HG03342 (cell line): Measurements from ENCODE around the gene ARF3.

ENCODE experiments used
- ATAC-seq: cut with Tn5 transposase; IDR thresholded peaks from one replicate; pipeline ENCODE4 v1.9.1; 2021; ENCODE audit warnings: mild to moderate bottlenecking, moderate library complexity; ENCODE audit not compliant: unreplicated experiment

The ARF3 gene

DNA sequence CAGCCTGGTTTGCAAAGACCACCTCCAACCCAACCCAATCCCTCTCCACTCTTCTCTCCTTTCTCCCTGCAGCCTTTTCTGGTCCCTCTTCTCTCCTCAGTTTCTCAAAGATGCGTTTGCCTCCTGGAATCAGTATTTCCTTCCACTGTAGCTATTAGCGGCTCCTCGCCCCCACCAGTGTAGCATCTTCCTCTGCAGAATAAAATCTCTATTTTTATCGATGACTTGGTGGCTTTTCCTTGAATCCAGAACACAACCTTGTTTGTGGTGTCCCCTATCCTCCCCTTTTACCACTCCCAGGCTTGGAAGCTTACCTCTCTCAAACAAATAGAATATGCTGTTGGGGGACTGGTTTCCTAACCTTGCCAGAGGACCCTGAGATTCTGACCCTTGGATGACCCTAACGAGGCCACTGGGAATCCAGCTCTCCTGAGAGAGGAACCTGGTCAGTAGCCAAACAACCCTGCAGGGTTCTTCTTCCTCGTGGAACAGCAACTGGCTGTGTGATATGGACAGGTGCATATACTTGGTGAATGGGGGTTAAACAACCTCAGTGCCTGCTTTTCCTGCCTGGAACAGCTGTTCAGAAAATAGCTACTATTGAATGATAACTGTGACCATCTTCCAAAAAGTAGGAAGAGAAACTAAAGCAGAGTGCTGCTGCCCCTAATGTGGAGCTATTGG is 25.3 kb upstream of the ARF3 start:
- no peak for ATAC-seq

DNA sequence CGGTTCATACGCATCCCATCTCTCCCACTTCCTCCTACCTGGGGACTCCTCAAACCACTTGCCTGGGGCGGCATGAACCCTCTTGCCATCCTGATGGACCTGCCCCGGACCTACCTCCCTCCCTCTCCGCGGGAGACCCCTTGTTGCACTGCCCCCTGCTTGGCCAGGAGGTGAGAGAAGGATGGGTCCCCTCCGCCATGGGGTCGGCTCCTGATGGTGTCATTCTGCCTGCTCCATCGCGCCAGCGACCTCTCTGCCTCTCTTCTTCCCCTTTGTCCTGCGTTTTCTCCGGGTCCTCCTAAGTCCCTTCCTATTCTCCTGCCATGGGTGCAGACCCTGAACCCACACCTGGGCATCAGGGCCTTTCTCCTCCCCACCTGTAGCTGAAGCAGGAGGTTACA is 24.5 kb upstream of the ARF3 start:
- no peak for ATAC-seq

DNA sequence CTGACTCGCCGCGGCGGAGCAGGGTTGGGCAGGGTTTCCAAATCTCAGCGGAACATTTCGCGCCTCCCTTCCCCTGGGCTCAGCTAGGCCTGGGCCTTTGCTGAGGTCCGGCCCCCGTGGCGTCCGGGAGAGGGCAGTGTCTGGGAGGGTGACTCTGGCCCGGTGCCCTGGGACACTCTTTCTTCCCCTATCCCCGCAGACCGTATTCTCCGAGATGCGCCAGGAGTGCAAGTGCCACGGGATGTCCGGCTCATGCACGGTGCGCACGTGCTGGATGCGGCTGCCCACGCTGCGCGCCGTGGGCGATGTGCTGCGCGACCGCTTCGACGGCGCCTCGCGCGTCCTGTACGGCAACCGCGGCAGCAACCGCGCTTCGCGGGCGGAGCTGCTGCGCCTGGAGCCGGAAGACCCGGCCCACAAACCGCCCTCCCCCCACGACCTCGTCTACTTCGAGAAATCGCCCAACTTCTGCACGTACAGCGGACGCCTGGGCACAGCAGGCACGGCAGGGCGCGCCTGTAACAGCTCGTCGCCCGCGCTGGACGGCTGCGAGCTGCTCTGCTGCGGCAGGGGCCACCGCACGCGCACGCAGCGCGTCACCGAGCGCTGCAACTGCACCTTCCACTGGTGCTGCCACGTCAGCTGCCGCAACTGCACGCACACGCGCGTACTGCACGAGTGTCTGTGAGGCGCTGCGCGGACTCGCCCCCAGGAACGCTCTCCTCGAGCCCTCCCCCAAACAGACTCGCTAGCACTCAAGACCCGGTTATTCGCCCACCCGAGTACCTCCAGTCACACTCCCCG is 23.9 kb upstream of the ARF3 start:
- ATAC-seq = no peak

DNA sequence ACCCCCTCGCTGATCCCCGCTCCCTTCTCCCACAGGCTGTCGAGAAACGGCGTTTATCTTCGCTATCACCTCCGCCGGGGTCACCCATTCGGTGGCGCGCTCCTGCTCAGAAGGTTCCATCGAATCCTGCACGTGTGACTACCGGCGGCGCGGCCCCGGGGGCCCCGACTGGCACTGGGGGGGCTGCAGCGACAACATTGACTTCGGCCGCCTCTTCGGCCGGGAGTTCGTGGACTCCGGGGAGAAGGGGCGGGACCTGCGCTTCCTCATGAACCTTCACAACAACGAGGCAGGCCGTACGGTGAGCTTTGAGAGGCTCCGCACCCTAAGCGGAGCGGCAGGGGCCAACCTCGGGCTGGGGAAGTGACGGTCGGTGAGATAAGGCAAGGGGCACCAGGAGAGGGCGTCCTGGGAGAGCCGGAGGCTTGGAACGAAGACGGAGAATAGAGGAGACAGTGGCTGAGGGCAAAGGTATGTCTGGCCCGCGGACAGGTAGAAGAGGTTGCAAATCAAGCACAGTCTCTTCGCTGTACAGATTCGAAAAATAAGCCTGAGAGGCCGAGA is 23.2 kb upstream of the ARF3 start:
- no peak for ATAC-seq

DNA sequence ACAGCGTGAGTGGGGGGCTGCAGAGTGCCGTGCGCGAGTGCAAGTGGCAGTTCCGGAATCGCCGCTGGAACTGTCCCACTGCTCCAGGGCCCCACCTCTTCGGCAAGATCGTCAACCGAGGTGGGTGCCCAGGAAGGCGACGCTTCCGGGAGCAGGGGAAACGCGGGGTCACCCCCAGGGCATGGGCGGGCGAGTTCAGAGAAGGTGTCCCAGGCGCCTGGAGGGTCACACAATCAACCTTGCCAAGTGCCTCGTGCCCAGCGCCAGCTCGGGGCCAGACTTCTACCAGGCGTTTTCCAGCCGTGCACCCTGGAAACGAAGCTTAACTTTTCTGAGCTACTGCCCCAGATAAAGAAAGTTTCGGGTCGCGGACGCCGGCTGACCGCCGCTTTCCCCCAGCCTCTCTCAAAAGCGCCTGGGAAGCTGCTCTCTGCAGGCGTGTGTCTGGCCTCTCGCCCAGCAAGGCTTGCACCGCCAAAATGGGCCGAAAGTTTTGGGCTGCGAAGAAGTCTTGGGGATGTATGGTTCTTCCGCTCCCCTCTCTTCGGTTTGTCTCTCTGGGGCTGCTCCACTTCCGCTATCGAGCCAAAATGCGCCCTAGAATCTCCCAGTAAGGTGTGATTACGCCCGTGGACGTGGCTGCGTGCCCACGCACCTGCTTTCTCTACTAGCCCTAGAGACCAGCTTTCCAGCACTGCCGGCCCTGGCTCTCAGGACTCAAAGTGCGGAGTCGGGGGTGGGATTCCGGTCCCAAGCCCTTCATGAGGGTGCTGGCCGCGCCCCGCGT is 22.5 kb upstream of the ARF3 start:
- ATAC-seq = no peak

DNA sequence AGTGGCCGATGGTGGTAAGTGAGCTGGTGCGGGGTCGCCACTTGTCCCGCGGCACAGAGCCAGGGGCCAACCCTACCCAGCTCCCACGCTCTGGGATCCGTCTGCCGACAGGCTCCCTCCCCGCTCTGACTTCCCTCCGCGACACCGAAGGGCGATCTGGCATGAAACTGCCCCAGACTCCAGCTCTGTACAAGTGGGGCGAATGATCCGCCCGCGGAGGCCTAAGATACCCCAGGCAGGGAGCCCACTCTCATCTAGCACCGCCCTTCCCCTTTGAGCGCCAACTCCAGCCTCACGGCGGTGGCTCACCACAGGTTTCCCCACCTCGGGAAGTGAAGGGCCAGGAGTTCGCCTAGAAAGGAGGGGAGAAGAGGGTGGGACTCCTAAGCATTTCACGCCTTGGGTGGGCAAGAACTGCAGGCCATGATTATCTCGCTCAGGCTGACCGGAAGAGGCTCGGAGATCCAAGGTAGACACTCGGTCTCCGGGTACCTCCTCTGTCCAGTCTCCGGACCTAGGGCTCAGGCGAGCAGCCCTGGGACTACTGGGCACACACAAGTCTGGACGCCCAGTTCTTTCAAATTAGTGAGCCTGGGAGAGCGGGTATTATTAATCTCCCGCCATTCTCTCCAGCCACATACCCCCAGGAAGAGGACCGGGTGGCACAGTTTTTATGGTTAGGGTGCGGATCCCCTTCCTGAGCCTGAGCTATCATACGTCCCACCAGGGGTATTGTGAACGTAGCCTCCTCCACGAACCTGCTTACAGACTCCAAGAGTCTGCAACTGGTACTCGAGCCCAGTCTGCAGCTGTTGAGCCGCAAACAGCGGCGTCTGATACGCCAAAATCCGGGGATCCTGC is 21.7 kb upstream of the ARF3 start:
- ATAC-seq = no peak

DNA sequence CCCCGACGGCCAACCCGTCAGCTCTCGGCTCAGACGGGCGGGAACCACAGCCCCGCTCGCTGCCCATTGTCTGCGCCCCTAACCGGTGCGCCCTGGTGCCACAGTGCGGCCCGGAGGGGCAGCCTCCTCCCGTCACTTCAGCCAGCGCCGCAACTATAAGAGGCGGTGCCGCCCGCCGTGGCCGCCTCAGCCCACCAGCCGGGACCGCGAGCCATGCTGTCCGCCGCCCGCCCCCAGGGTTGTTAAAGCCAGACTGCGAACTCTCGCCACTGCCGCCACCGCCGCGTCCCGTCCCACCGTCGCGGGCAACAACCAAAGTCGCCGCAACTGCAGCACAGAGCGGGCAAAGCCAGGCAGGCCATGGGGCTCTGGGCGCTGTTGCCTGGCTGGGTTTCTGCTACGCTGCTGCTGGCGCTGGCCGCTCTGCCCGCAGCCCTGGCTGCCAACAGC is 21.0 kb upstream of the ARF3 start, which contains the start of gene WNT1:
WNT1 (plus strand) TSS at position 32 of the 450 bp plus-strand sequence; CDS start at position 361, 329 bp downstream.
- ATAC-seq = peak; percentile 13

DNA sequence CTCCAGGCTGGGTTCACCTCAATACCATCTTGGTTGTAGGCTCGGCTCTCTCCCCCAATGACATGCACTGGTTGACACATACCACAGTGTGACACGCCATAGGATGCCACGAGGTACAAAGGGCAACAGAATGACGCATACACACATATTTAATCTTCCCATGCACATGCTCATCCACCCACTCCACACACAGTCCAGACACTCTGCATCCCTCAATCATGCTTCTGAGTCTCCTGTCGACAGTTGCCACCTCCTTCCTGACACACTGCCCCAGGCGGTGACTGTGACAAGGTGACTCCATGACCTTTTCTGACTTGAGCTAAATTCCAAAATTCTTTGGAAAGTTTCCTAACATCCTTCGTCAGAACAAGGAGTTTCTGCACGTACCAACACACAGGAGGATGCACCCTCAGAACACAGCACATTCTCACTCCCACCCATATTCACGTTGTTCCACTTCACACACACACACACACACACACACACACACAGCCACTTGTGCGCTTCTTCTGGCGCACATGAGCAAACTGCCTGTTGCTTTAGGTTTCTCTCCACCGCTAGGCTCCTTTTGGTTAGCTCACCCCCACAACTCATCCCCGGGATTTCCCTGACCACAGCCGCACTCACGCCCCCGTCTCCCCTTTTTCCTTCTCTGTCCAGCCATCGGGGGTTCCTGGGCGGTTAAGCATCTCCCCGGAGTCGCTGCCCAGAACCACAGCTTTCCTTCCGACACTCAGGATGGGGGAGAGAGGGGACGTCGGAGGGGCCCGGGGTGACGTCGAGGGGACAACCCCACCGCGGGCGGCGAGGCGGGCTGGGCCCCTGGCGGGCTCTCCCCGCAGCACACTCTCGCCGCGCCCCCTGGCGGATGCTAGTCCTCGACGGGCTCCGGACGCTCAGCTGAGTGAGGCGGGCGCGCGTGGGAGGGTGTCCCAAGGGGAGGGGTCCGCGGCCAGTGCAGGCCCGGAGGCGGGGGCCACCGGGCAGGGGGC is 20.3 kb upstream of the ARF3 start:
- peak; percentile 60 for ATAC-seq

DNA sequence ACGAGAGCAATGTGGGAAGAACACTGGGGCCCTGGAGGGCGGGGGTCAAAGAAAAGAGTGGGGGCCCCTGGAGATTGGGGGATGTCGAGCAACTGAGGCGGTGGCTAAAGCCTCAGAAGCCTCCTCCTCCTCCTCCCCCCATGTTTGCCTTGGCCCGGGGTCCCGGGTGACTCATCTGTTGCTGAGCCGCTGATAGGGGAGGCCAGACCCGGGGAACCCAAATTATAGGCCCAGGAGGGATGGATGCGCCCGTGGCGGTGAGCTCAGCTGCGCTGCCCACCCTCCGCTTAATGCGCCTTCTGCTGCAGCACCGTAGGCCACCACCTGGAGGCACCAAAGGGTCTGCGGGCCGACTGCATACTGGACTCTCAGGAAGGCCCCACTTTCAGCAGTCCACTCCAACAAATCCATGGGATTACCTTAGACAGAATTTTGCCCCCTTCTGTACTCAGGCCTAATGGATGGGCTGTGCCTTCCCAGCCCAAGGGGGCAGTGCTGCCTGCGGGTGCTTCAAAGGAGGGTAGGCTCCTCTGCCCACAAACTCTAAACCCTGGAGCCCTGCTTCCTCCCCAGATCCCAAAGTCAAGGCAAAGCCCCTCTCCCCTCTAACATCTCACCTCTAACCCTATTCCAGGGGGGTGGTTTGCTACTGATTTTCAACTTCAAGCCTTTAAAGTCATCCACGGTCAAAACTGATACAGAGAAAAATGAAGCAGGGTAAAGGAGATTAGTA is 16.8 kb upstream of the ARF3 start:
- no peak for ATAC-seq

DNA sequence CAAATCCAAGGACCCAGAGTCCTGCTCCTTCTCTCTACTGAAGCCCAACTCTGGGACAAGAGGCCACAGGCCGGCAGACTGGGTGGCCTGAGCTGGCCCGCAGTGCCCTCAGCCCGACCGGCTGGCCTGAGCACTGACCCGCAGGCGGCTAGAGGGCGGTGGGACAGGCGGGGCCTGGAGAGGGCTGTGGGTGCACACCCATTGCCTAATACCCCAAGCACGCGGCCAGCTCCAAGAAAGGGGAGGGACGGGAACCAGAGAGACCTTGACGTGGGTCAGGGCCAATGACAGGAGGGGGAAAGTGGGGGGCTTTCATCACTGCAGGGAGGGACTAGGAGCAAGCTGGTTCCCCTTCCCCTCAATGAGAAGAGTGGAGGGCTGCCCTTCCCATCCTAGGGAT is 16.2 kb upstream of the ARF3 start:
- ATAC-seq = no peak

DNA sequence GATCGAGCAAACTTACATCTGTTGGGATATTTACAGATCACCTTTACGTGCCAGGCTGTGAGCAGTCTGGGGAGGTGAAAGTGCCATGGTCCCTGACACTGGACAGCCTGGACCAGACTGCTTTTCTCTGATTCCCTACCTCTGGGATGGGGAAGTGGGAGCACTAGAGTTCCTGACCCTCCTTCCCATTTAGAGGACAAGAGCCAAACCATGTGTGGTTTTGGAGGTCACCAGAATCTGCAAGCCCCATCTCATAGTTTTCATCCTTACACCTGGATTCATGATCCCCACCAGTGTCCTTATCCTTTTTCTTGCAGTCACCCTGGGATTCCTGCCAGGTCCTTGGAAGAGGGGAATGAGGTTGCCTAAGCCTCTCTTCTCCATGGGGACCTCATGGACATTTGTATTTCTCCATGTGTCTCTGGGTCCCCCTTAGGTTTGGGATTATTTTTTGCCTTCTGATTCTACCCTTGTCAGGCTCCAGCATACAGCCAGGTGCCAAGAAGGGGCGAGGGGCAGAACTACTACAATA is 15.7 kb upstream of the ARF3 start:
- no peak for ATAC-seq

DNA sequence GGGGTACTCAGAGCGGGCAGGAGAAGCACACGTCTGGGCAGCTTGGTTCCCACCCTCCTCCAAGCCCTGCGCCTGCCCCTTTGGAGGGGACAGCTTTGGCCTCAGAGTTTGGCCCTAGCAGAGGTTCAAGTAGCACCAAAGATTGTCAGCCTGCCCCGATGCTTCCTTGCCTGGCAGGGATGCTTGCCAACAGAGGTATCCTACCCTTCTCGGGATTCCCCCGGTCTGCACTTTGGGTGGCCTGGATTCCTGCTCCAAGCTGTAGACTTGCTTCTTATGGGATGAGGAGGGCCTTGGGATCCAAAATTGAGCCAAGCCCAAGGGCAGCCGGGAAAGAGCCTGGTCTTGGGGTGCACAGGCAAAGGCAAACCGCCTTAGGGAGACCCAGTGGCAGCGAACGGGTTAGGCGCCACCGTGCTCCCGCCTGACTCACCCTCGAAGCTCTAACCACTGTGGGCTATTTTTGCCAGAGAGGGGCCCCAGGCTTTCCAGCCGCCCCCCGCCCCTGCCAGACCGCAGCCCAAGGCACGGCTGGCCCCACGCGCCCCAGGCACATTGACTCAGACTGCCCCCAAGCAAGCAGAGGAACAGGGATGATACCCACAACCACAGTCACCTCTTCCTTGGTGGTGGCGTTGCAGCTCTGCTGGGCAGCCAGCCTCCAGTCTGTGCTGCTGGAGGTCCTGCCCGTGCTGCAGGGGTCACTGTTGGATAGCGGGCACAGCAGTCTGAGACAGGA is 15.1 kb upstream of the ARF3 start:
- no peak for ATAC-seq

DNA sequence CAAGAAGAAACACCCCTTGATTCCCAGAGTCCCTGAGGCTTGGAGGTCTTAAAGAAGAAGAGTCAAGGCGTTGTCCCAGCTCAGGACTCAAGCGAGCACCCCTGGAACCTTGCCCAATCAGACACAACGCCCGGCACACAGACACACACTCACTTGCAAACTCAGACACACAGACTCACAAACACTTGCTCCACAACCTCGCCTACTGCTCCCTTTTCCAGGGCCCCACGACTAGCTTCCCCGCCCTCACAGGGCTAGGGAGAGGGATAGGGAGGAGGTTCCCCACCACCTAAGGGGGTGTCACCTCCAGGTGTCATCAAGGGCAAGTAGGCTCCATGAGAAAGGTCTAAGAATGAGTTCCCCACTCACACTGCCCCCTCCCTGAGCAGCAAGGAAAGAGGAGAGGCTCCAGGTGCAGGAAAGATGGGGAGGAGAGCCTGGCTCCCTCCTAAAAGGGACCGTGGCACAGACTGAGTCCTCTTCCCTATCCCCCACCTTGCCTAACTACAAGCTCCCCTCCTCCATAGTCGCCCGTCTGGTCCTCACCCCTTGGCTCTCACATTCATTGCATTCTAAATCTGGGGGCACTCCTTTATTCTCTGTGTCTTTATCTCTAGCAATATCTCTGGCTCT is 13.5 kb upstream of the ARF3 start:
- ATAC-seq = no peak

DNA sequence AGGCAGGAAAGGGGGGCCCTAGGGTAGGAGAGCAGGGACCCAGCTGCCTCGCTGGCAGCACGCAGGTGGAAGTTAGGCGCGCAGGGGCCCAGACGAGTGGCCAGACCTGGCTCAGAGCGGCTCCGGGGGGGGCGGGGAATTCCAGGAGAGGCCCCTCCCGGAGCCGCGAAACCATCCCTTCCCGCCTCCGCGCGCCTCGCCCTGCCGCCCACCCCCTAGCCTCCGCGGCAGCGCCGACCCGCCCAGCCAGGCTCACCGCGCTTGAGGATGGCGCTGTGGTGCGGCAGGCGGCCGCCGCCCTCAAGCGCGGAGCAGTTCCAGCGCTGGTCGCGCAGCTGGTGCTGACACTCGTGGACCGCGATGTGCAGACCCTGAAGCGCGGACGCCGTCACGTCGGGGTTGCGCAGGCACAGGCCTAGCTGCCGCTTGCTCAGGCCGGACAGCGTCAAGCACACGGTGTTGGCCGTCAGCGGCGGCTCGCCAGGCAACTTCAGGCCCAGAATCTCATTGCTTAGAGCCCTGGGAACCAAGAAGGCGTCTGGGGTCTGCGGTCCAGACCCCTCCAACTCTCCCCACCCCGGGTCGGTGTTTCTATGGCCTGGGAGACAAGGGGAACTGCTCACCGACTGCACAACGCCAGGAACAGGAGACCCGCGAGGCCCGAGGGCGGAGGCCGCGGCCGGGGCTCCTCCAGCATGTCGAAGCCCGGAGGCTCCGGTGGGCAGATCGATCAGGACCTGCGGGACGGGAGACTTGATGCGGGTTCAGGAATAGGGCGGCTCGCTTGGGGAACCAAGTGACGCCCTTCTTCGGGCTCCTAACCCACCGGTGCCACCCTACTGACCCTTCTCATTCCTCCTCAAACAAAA is 12.8 kb upstream of the ARF3 start:
- no peak for ATAC-seq

DNA sequence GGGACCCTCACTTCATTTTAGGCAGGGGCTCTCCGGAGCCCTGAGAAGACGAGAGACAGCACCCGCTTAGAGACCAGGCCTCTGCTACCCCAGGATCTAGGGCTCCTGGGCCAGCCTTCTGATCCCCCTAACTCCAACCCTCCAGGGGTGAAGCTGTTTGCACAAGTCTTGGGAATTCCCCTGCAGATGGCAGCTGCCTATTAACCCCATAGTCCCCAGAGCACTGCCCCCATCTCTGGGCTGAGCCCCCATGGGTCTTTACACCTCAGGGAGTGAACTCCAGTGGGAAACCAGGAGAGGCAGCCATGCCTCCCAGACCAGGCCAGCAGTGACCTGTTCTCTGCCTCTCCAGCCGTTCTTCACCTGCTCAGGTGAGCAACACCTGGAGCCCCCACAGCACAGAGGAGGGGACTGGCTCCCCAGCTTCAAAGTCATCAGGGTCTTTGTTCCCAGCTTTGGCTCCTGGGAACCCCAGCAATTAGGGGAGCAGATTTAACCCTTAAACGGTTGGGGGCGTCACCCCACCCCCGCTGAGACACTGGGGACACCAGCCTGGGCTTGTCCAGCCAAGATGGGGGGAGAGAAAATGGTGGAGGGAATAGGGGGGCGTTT is 12.0 kb upstream of the ARF3 start:
- no peak for ATAC-seq

DNA sequence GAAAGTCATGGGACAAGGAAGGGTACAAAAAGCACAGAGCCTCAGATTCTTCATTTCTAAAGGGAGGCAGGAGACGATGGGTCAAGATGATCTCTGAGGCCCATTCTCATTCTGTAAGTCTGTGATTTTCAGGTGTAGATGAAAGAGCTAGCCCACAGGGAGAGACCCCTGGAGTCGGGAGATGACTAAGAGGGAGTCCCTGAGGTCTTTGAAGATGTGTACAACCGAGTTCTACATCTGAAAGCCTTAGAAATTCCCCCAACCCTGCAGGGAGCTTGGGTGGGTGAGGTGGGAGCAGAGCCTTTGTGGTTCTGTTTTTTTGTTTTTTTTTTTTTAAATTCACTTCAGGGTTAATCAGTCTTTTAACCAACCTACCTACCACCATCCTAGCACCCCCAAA is 11.2 kb upstream of the ARF3 start:
- ATAC-seq = no peak
